Measurements from ENCODE around the gene ASAP3. TPM values are rescaled to one million over a fixed set of nuclear protein-coding genes. Genes with fewer than 3 reads are reported as not detected.

The ASAP3 gene
- polyA plus RNA-seq, 2 of the 4 experiments (the other 2 are of a cell fraction): 4.0 to 5.2 TPM

GRCh38 chr1:23393706-23394105 is 90.3 kb downstream of the ASAP3 start:
- H3K4me3 ChIP-seq: no peak overlapping the region
- 84% methylated on average over 2 of the region's 15 CpGs for WGBS (ENCODE audit: missing lambda C conversion rate)
- no peaks in the 10 kb centered on the region for H3K9me3 ChIP-seq
- CTCF ChIA-PET: interaction anchor here (0.9 to 2.8 kb wide), 4 partner anchors 10 to 103 kb away, joined by 3 to 27 read pairs (median 5); no protein-coding TSS in a partner anchor
- TF ChIP-seq PHF8 (IDR thresholded peaks at IDR 0.05; ENCODE audit: borderline replicate concordance, low read depth): no peak
- TF ChIP-seq HOXA7 (CRISPR knock-in tag; IDR thresholded peaks at IDR 0.05): no peak
- no peak for TF ChIP-seq CBX2 (IDR thresholded peaks at IDR 0.05; ENCODE audit: borderline replicate concordance, low read depth)
- H3K27ac ChIP-seq: no peak overlapping the region
- H3K4me2 ChIP-seq: no peak overlapping the region
- ATAC-seq (no peak), DNase-seq (ENCODE audit: low read depth in 1 of 2, low spot score in 1 of 2) (no peak), FAIRE-seq (no peak)
- H3K4me1 ChIP-seq: no peaks in the 10 kb centered on the region
- POLR2A ChIA-PET: no interaction called here

- POLR2A ChIA-PET: no interaction called here
- Histone ChIP-seq H3K4me2 (no peak overlapping the region), H3K4me1 (no peaks in the 10 kb centered on the region), H3K27ac (no peak overlapping the region), H3K4me3 (no peak overlapping the region), H3K9me3 (no peaks in the 10 kb centered on the region)
- CTCF ChIA-PET: interaction anchor here (0.5 to 2.8 kb wide), 3 partner anchors 11 to 94 kb away, joined by 3 to 27 read pairs (median 7); no protein-coding TSS in a partner anchor
- WGBS (ENCODE audit: missing lambda C conversion rate): 46% methylated on average over 2 of the region's 2 CpGs
- DNase-seq (ENCODE audit: low read depth in 1 of 2, low spot score in 1 of 2) (no peak), FAIRE-seq (no peak), ATAC-seq (no peak; a peak in 1 of 6 replicates)
- TF ChIP-seq ZSCAN20 (CRISPR knock-in tag; IDR thresholded peaks at IDR 0.05): no peak
- no peak for TF ChIP-seq PBX3 (IDR thresholded peaks at IDR 0.05)
- TF ChIP-seq HMGXB4 (CRISPR knock-in tag; IDR thresholded peaks at IDR 0.05; ENCODE audit: borderline replicate concordance): no peak
- TF ChIP-seq EP300 (IDR thresholded peaks at IDR 0.05): no peak
- no peak for TF ChIP-seq ELK1 (IDR thresholded peaks at IDR 0.05; ENCODE audit: low read depth, low read length)
- TF ChIP-seq HOXA7 (CRISPR knock-in tag; IDR thresholded peaks at IDR 0.05): no peak
- TF ChIP-seq HES2 (IDR thresholded peaks at IDR 0.05): no peak
- TF ChIP-seq POLR2AphosphoS2 (conservative IDR thresholded peaks at IDR 0.05; ENCODE audit: low read length): no peak
- no peak for TF ChIP-seq ZNF302 (CRISPR knock-in tag; IDR thresholded peaks at IDR 0.05)
- no peak for TF ChIP-seq HEYL (CRISPR knock-in tag; IDR thresholded peaks at IDR 0.05)
- TF ChIP-seq KDM5A (IDR thresholded peaks at IDR 0.05): no peak
- no peak for TF ChIP-seq BCL3 (IDR thresholded peaks at IDR 0.05)
- no peak for TF ChIP-seq GATA3 (IDR thresholded peaks at IDR 0.05; ENCODE audit: borderline replicate concordance)
- no peak for TF ChIP-seq ZFP36 (IDR thresholded peaks at IDR 0.05; ENCODE audit: borderline replicate concordance, partially characterized antibody)
- no peak for TF ChIP-seq CTCF (IDR thresholded peaks at IDR 0.05)
- TF ChIP-seq SREBF2 (IDR thresholded peaks at IDR 0.05): no peak
- no peak for TF ChIP-seq NFE2L2 (conservative IDR thresholded peaks at IDR 0.05; ENCODE audit: low read length)
- TF ChIP-seq ESRRA (IDR thresholded peaks at IDR 0.05; ENCODE audit: borderline replicate concordance, low read length): no peak
Measured at GRCh38 chr1:23392125-23392855, 91.7 kb downstream of the ASAP3 start.

Data from A549 (cell line).